Neural progenitor cell (in vitro differentiated cells): ENCODE data around the gene SEMA3C. TPM values are rescaled to one million over a fixed set of nuclear protein-coding genes. Genes with fewer than 3 reads are reported as not detected.

Source experiments
- DNase-seq: peaks from one replicate; pipeline ENCODE4 v3.0.0-alpha.2; 2016; ENCODE audit warnings: low spot score
- H2AFZ ChIP-seq: fragments of 200-600 bp; sonication (generic); replicated peaks from 2 replicates; pipeline ENCODE4 v1.6.1; 2016; ENCODE audit warnings: antibody characterized with exemption
- H3F3A ChIP-seq: fragments of 200-600 bp; sonication (generic); 2 replicates; pipeline ENCODE4 v1.6.1; 2016; ENCODE audit warnings: antibody characterized with exemption, low read depth
- H3K27ac ChIP-seq: fragments of 200-600 bp; sonication (generic); 2 replicates; pipeline ENCODE4 v1.5.1; 2016; ENCODE audit warnings: mild to moderate bottlenecking
- H3K27me3 ChIP-seq: fragments of 200-600 bp; sonication (generic); 2 replicates; pipeline ENCODE4 v1.6.1; 2016; ENCODE audit warnings: mild to moderate bottlenecking, moderate library complexity
- H3K36me3 ChIP-seq: fragments of 200-600 bp; sonication (generic); 2 replicates; pipeline ENCODE4 v1.5.1; 2016
- H3K4me1 ChIP-seq: fragments of 200-600 bp; sonication (generic); 2 replicates; pipeline ENCODE4 v1.6.1; 2016; ENCODE audit warnings: mixed run types
- H3K4me2 ChIP-seq: fragments of 200-600 bp; sonication (generic); 2 replicates; pipeline ENCODE4 v1.6.1; 2016
- H3K4me3 ChIP-seq: fragments of 200-600 bp; sonication (generic); 2 replicates; pipeline ENCODE4 v1.5.1; 2016
- H3K79me2 ChIP-seq: fragments of 200-600 bp; sonication (generic); 2 replicates; pipeline ENCODE4 v1.6.1; 2016; ENCODE audit warnings: low read depth
- H3K9ac ChIP-seq: fragments of 200-600 bp; sonication (generic); 2 replicates; pipeline ENCODE4 v1.6.1; 2016
- H3K9me3 ChIP-seq: fragments of 200-600 bp; sonication (generic); 2 replicates; pipeline ENCODE4 v1.5.1; 2016; ENCODE audit warnings: low read depth
- H4K20me1 ChIP-seq: fragments of 200-600 bp; sonication (generic); 2 replicates; pipeline ENCODE4 v1.6.1; 2016; ENCODE audit warnings: low read depth
- H3K27ac Mint-ChIP-seq: 3 replicates; pipeline ENCODE4 v1.8.0; 2021; ENCODE audit warnings: mixed read lengths
- H3K27me3 Mint-ChIP-seq: 2 replicates; pipeline ENCODE4 v1.8.0; 2022; ENCODE audit warnings: low read depth, mild to moderate bottlenecking, inconsistent platforms, moderate library complexity, mixed read lengths; ENCODE audit not compliant: insufficient read depth
- H3K36me3 Mint-ChIP-seq: 3 replicates; pipeline ENCODE4 v1.8.0; 2021; ENCODE audit warnings: mixed read lengths
- H3K4me1 Mint-ChIP-seq: 3 replicates; pipeline ENCODE4 v1.8.0; 2021; ENCODE audit warnings: mixed read lengths
- H3K4me3 Mint-ChIP-seq: 3 replicates; pipeline ENCODE4 v1.8.0; 2021; ENCODE audit warnings: mild to moderate bottlenecking, moderate library complexity, mixed read lengths
- H3K9me3 Mint-ChIP-seq: 3 replicates; pipeline ENCODE4 v1.8.0; 2020; ENCODE audit warnings: mixed read lengths
- CTCF ChIP-seq: fragments of 200-600 bp; sonication (generic); IDR thresholded peaks from 2 replicates; pipeline ENCODE4 v1.5.1; 2017; ENCODE audit warnings: antibody characterized with exemption, mild to moderate bottlenecking
- EZH2 ChIP-seq: fragments of 200-600 bp; sonication (generic); IDR thresholded peaks from 2 replicates; pipeline ENCODE4 v1.6.1; 2017; ENCODE audit warnings: antibody characterized with exemption, mild to moderate bottlenecking, moderate library complexity
- EZH2phosphoT487 ChIP-seq: fragments of 200-600 bp; sonication (generic); IDR thresholded peaks from 2 replicates; pipeline ENCODE4 v1.6.1; 2017; ENCODE audit warnings: antibody characterized with exemption
- total RNA-seq: library from RNA; depleted of rRNA; stranded (reverse); fragments of >200 nt; gene quantifications from 2 replicates; pipeline ENCODE4 v1.2.3, GENCODE V29; 2015; ENCODE audit warnings: low replicate concordance

The SEMA3C gene
- total RNA-seq, 1 donor from 2014 or later, result 0.54 TPM

- Histone ChIP-seq H3K4me3 (no peak overlapping the region), H3K9me3 (no peaks in the 10 kb centered on the region), H3K27me3 (no peaks in the 10 kb centered on the region), H3K79me2 (no peaks in the 10 kb centered on the region), H3K9ac (no peak overlapping the region), H3K4me2 (no peak overlapping the region), H3F3A (no peaks in the 10 kb centered on the region), H2AFZ (no peak overlapping the region), H3K27ac (no peak overlapping the region), H3K4me1 (no peaks in the 10 kb centered on the region), H3K36me3 (no peaks in the 10 kb centered on the region), H4K20me1 (no peaks in the 10 kb centered on the region)
- Mint-ChIP-seq H3K4me3 (no peak overlapping the region), H3K27me3 (peaks cover 2% of the 10 kb centered on the region), H3K9me3 (no peaks in the 10 kb centered on the region), H3K4me1 (peaks cover 25% of the 10 kb centered on the region), H3K27ac (no peak overlapping the region), H3K36me3 (peaks cover 3% of the 10 kb centered on the region)
- TF ChIP-seq EZH2 (no peak), CTCF (no peak), EZH2phosphoT487 (no peak)
- DNase-seq, result no peak
Measured at GRCh38 chr7:80873140-80873539, 45.7 kb downstream of the SEMA3C start.

- Histone ChIP-seq H3K27me3 (no peaks in the 10 kb centered on the region), H3K4me1 (no peaks in the 10 kb centered on the region), H3K36me3 (no peaks in the 10 kb centered on the region), H3K27ac (no peak overlapping the region), H3K9me3 (no peaks in the 10 kb centered on the region), H3K4me3 (no peak overlapping the region), H3F3A (no peaks in the 10 kb centered on the region), H3K79me2 (no peaks in the 10 kb centered on the region), H3K4me2 (no peak overlapping the region), H2AFZ (no peak overlapping the region), H3K9ac (no peak overlapping the region), H4K20me1 (no peaks in the 10 kb centered on the region)
- H3K27ac Mint-ChIP-seq, result no peak overlapping the region
- TF ChIP-seq CTCF (no peak), EZH2 (no peak), EZH2phosphoT487 (no peak)
- H3K9me3 Mint-ChIP-seq, result no peaks in the 10 kb centered on the region
- H3K4me1 Mint-ChIP-seq, result peaks cover 16% of the 10 kb centered on the region
- DNase-seq, result no peak
- peaks cover 3% of the 10 kb centered on the region for H3K36me3 Mint-ChIP-seq
- no peak overlapping the region for H3K4me3 Mint-ChIP-seq
- H3K27me3 Mint-ChIP-seq, result peaks cover 2% of the 10 kb centered on the region
Measured at GRCh38 chr7:80871228-80871627, 47.6 kb downstream of the SEMA3C start.

- Mint-ChIP-seq H3K4me3 (no peak overlapping the region), H3K27ac (no peak overlapping the region)
Measured at GRCh38 chr7:80870813-80871212, 48.0 kb downstream of the SEMA3C start.

More at GRCh38 chr7:80870813-80871212, 48.0 kb downstream of the SEMA3C start:
- Mint-ChIP-seq H3K27me3 (peaks cover 2% of the 10 kb centered on the region), H3K9me3 (no peaks in the 10 kb centered on the region), H3K36me3 (peaks cover 3% of the 10 kb centered on the region), H3K4me1 (peaks cover 16% of the 10 kb centered on the region)
- H3K4me1 ChIP-seq, result no peaks in the 10 kb centered on the region
- H2AFZ ChIP-seq, result no peak overlapping the region
- H3F3A ChIP-seq, result no peaks in the 10 kb centered on the region
- no peak overlapping the region for H3K27ac ChIP-seq
- H3K4me2 ChIP-seq, result no peak overlapping the region
- H3K36me3 ChIP-seq, result no peaks in the 10 kb centered on the region
- no peaks in the 10 kb centered on the region for H3K27me3 ChIP-seq
- H3K79me2 ChIP-seq, result no peaks in the 10 kb centered on the region
- no peak overlapping the region for H3K4me3 ChIP-seq
- H4K20me1 ChIP-seq, result no peaks in the 10 kb centered on the region
- no peak overlapping the region for H3K9ac ChIP-seq
- peak; percentile 2 for DNase-seq
- TF ChIP-seq EZH2phosphoT487 (no peak), EZH2 (no peak), CTCF (no peak)
- no peaks in the 10 kb centered on the region for H3K9me3 ChIP-seq
